ENCODE measurements around the gene EFS. TPM values are rescaled to one million over a fixed set of nuclear protein-coding genes. Genes with fewer than 3 reads are reported as not detected.

Gene EFS
- total and polyA plus RNA-seq, 12 donors = 1.1 to 6.0 (median 2.3) TPM

- intact Hi-C loops (cut with DNase I) = no loop called here
- Histone ChIP-seq H3K4me3 (no peak overlapping the region), H3K9me3 (no peaks in the 10 kb centered on the region), H3K27ac (no peak overlapping the region), H3K36me3 (no peaks in the 10 kb centered on the region), H3K4me1 (peaks cover 0 to 20% (median 9%) of the 10 kb centered on the region in 9 donors), H3K27me3 (peaks cover 0 to 39% (median 0%) of the 10 kb centered on the region in 7 donors)
- WGBS, 2 donors = 87 to 96% methylated on average over 8 of the region's 8 CpGs
- TF ChIP-seq CTCF (IDR thresholded peaks at IDR 0.05) = no peak
- DNase-seq = no peak
- no peak for ATAC-seq
Measured at GRCh38 chr14:23349156-23349845, 15.7 kb downstream of the EFS start.

GRCh38 chr14:23348297-23348655 lies 16.7 kb downstream of the EFS start:
- Histone ChIP-seq H3K36me3 (no peaks in the 10 kb centered on the region), H3K4me3 (no peak overlapping the region), H3K27me3 (peaks cover 0 to 30% (median 0%) of the 10 kb centered on the region in 7 donors), H3K27ac (no peak overlapping the region), H3K9me3 (no peaks in the 10 kb centered on the region), H3K4me1 (peaks cover 0 to 18% (median 9%) of the 10 kb centered on the region in 9 donors)
- ATAC-seq (no peak), DNase-seq (no peak)
- 85% methylated on average over 6 of the region's 6 CpGs for WGBS, 2 donors
- intact Hi-C loops (cut with DNase I) = no loop called here
- no peak for TF ChIP-seq CTCF (IDR thresholded peaks at IDR 0.05)

GRCh38 chr14:23347406-23348296 lies 17.3 kb downstream of the EFS start:
- no peak for TF ChIP-seq CTCF (IDR thresholded peaks at IDR 0.05)
- peaks cover 0 to 12% (median 9%) of the 10 kb centered on the region in 9 donors for H3K4me1 ChIP-seq
- no peak overlapping the region for H3K27ac ChIP-seq
- peaks cover 0 to 23% (median 0%) of the 10 kb centered on the region in 7 donors for H3K27me3 ChIP-seq
- 94 to 95% methylated on average over 19 of the region's 19 CpGs for WGBS, 2 donors
- DNase-seq = no peak
- ATAC-seq = peak in 1 of 8 donors; percentile 1
- no peaks in the 10 kb centered on the region for H3K9me3 ChIP-seq
- H3K4me3 ChIP-seq = no peak overlapping the region
- no peaks in the 10 kb centered on the region for H3K36me3 ChIP-seq
- intact Hi-C loops (cut with DNase I) = no loop called here

GRCh38 chr14:23346693-23347405 lies 18.1 kb downstream of the EFS start:
- no peak for TF ChIP-seq CTCF (IDR thresholded peaks at IDR 0.05)
- Histone ChIP-seq H3K27me3 (peaks cover 0 to 15% (median 0%) of the 10 kb centered on the region in 7 donors), H3K9me3 (no peaks in the 10 kb centered on the region), H3K4me1 (peaks cover 0 to 4% (median 3%) of the 10 kb centered on the region in 9 donors), H3K36me3 (no peaks in the 10 kb centered on the region), H3K27ac (no peak overlapping the region), H3K4me3 (no peak overlapping the region)
- intact Hi-C loops (cut with DNase I) = no loop called here
- WGBS, 2 donors = 75 to 82% methylated on average over 26 to 27 of the region's 27 CpGs
- ATAC-seq = peak in 7 of 8 donors; percentile 10 to 36 (median 31)
- DNase-seq = no peak
